Measurements from ENCODE around the gene EDAR. TPM values are rescaled to one million over a fixed set of nuclear protein-coding genes. Genes with fewer than 3 reads are reported as not detected.

The EDAR gene
- total RNA-seq, 1 experiment from 2014 or later, result 0.15 TPM

DNA sequence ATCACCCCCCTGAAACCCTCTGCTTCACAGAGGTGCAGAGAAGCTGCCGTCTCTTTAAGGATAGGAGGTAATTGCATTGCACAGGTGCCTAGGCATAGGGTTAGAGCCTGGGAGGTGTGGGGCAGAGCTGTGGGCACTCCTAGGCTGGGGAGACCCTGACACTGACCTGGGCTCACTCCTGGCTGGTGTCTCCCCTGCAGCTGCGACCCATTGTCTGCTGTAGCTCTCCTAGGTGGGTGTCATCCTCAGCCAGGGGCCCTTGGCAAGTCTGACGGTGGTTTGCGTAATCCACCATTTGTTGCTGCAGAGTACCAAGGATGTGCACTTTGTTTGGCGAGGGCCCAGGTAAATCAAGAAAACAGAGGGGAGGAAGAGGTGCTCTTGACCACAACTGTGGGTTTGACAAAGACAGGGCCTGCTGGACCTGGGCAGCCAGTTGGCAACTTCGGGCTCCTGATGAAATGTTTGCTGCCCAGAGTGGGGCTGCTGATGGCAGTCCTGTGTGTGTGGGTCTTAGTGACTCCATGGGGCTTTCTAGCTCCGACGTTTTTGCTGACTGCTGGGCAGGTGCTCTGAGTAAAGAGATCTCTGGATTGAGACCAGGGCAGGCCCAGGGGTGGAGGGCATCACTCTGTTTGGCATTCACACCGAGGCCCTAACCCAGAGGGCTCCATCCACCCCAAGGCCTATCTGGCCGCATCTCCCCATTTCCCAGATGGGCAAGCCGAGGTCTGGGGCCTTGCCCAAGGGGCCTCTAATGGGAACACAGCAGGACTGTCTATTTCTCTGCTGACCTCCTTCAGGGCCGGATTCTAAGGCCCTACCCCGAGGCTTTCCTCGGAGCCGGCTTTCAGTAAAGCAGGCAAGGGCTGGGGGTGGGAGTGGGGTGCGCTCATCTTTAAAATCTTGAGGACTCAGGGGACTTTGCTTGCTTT, 67.7 kb downstream of the EDAR start:
- intact Hi-C loops (cut with micrococcal nuclease), result no loop called here
- H3K9me2 ChIP-seq (ENCODE audit: insufficient read depth), result no peaks in the 10 kb centered on the region
- H3K9me3 ChIP-seq (ENCODE audit: control insufficient read depth in 1 of 2, insufficient read depth in 1 of 2, low read depth in 1 of 2, low read length in 2 of 2), result no peaks in the 10 kb centered on the region
- ChIA-PET CTCF (no interaction called here), POLR2A (no interaction called here), RAD21 (ENCODE audit: low non-redundant PET in 1 of 2, low total read pairs in 2 of 2, uncharacterized antibody in 2 of 2, unreplicated experiment in 2 of 2) (no interaction called here)
- no peak overlapping the region for H3K9ac ChIP-seq (ENCODE audit: low read length)
- no peak for DNase-seq (ENCODE audit: low read depth, low spot score)
- ATAC-seq, result no peak
- BruUV-seq (replicated peaks), result no TSS peak
- H3K4me3 ChIP-seq (replicated peaks in 1 of 2; ENCODE audit: low read depth in 1 of 2, low read length in 2 of 2), result no peak overlapping the region
- no peak overlapping the region for H2AFZ ChIP-seq (ENCODE audit: low read depth, low read length, poor library complexity, severe bottlenecking)
- no peak overlapping the region for H3K27ac ChIP-seq (ENCODE audit: low read depth, low read length)
- TF ChIP-seq ELF1 (IDR thresholded peaks at IDR 0.05; ENCODE audit: borderline replicate concordance, low read depth) (no peak), CBX3 (IDR thresholded peaks at IDR 0.05; ENCODE audit: low read depth) (no peak), ZFX (IDR thresholded peaks at IDR 0.05) (no peak), SIN3A (IDR thresholded peaks at IDR 0.05; ENCODE audit: low read depth) (no peak), SRF (IDR thresholded peaks at IDR 0.05; ENCODE audit: low read depth) (no peak), CEBPB (IDR thresholded peaks at IDR 0.05; ENCODE audit: low read depth) (no peak), POLR2A (IDR thresholded peaks at IDR 0.05; ENCODE audit: borderline replicate concordance, extremely low read depth, insufficient read depth, insufficient read length) (no peak), POLR2AphosphoS5 (IDR thresholded peaks at IDR 0.05; ENCODE audit: low read depth, low read length) (no peak), TCF7L2 (IDR thresholded peaks at IDR 0.05; ENCODE audit: borderline replicate concordance, extremely low read depth, insufficient read depth, insufficient read length) (no peak)
- TF ChIP-seq, protein P1, sequence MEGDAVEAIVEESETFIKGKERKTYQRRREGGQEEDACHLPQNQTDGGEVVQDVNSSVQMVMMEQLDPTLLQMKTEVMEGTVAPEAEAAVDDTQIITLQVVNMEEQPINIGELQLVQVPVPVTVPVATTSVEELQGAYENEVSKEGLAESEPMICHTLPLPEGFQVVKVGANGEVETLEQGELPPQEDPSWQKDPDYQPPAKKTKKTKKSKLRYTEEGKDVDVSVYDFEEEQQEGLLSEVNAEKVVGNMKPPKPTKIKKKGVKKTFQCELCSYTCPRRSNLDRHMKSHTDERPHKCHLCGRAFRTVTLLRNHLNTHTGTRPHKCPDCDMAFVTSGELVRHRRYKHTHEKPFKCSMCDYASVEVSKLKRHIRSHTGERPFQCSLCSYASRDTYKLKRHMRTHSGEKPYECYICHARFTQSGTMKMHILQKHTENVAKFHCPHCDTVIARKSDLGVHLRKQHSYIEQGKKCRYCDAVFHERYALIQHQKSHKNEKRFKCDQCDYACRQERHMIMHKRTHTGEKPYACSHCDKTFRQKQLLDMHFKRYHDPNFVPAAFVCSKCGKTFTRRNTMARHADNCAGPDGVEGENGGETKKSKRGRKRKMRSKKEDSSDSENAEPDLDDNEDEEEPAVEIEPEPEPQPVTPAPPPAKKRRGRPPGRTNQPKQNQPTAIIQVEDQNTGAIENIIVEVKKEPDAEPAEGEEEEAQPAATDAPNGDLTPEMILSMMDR (IDR thresholded peaks at IDR 0.05 in 2 of 3, conservative IDR thresholded peaks at IDR 0.05 in 1 of 3; ENCODE audit: borderline replicate concordance in 1 of 3, insufficient read depth in 1 of 3, low read depth in 2 of 3, low read length in 2 of 3), result no peak
- TF ChIP-seq, protein P2, sequence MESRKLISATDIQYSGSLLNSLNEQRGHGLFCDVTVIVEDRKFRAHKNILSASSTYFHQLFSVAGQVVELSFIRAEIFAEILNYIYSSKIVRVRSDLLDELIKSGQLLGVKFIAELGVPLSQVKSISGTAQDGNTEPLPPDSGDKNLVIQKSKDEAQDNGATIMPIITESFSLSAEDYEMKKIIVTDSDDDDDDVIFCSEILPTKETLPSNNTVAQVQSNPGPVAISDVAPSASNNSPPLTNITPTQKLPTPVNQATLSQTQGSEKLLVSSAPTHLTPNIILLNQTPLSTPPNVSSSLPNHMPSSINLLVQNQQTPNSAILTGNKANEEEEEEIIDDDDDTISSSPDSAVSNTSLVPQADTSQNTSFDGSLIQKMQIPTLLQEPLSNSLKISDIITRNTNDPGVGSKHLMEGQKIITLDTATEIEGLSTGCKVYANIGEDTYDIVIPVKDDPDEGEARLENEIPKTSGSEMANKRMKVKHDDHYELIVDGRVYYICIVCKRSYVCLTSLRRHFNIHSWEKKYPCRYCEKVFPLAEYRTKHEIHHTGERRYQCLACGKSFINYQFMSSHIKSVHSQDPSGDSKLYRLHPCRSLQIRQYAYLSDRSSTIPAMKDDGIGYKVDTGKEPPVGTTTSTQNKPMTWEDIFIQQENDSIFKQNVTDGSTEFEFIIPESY (IDR thresholded peaks at IDR 0.05; ENCODE audit: extremely low read depth, insufficient replicate concordance, low read length), result no peak
- TF ChIP-seq, protein P3, sequence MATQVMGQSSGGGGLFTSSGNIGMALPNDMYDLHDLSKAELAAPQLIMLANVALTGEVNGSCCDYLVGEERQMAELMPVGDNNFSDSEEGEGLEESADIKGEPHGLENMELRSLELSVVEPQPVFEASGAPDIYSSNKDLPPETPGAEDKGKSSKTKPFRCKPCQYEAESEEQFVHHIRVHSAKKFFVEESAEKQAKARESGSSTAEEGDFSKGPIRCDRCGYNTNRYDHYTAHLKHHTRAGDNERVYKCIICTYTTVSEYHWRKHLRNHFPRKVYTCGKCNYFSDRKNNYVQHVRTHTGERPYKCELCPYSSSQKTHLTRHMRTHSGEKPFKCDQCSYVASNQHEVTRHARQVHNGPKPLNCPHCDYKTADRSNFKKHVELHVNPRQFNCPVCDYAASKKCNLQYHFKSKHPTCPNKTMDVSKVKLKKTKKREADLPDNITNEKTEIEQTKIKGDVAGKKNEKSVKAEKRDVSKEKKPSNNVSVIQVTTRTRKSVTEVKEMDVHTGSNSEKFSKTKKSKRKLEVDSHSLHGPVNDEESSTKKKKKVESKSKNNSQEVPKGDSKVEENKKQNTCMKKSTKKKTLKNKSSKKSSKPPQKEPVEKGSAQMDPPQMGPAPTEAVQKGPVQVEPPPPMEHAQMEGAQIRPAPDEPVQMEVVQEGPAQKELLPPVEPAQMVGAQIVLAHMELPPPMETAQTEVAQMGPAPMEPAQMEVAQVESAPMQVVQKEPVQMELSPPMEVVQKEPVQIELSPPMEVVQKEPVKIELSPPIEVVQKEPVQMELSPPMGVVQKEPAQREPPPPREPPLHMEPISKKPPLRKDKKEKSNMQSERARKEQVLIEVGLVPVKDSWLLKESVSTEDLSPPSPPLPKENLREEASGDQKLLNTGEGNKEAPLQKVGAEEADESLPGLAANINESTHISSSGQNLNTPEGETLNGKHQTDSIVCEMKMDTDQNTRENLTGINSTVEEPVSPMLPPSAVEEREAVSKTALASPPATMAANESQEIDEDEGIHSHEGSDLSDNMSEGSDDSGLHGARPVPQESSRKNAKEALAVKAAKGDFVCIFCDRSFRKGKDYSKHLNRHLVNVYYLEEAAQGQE (IDR thresholded peaks at IDR 0.05; ENCODE audit: low read depth), result no peak
- no peaks in the 10 kb centered on the region for H3K27me3 ChIP-seq (ENCODE audit: insufficient read depth, low read length)
- H3K4me2 ChIP-seq (ENCODE audit: low read length), result no peak overlapping the region
- H3K4me1 ChIP-seq (ENCODE audit: control insufficient read depth in 1 of 2, insufficient read depth in 2 of 2, low read length in 2 of 2), result peaks cover 4 to 22% of the 10 kb centered on the region in 2 experiments; a peak in 3 of 4 replicates
- H3K36me3 ChIP-seq (ENCODE audit: control insufficient read depth in 1 of 2, insufficient read depth in 2 of 2, low read length in 2 of 2), result no peaks in the 10 kb centered on the region
- no peaks in the 10 kb centered on the region for H3K79me2 ChIP-seq (ENCODE audit: insufficient read depth, low read length)
- no peaks in the 10 kb centered on the region for H4K20me1 ChIP-seq (ENCODE audit: insufficient read depth)
